Measurements from ENCODE around the gene ACSL1. TPM values are rescaled to one million over a fixed set of nuclear protein-coding genes. Genes with fewer than 3 reads are reported as not detected.

ACSL1 gene
- total and polyA plus RNA-seq, 12 donors = 6.2 to 113 (median 67.7) TPM

DNA sequence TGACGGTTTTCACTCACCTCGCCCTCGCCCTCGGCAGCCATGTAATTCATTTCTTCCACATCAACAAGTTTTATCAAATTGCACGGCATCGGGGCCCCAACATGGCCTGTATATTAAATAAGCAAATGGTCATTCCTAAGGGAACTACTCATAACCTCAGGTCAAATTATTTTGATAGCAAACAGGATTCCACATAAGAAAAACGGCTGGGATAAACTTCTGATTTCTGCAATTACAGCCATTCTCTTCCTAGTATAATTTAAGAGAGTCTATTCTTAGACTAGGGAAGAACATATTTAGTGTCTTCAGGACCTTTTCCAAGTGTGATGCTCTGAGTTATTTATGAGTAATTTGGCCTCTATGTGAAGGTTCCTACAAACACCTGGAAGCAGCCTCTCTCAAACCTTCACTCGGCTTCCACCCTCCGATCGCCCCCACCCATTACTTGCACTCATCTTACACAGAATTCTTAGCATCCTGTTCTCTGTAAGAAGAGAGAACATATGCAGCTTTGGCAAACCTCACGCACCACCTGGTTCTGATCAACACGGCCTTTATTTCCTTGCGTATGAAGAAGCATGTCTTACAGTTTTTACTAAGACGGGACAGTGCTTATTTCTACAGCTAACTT lies 62.5 kb downstream of the ACSL1 start:
- no peaks in the 10 kb centered on the region for H3K4me1 ChIP-seq (replicated peaks in 1 of 2)
- H3K27ac ChIP-seq = peak overlapping the region in 2 of 5 donors; percentile 12 to 20
- no peak overlapping the region for H3K4me3 ChIP-seq
- peaks cover 0 to 50% of the 10 kb centered on the region in 2 donors for H3K36me3 ChIP-seq (replicated peaks in 1 of 2)
- TF ChIP-seq POLR2A (IDR thresholded peaks at IDR 0.05) (no peak), CTCF (IDR thresholded peaks at IDR 0.05) (no peak)
- DNase-seq = no peak
- 85 to 88% (median 86%) methylated on average over 14 of the region's 14 CpGs for WGBS, 4 donors
- intact Hi-C loops (cut with DNase I) = no loop called here
- no peaks in the 10 kb centered on the region for H3K27me3 ChIP-seq
- H3K9me3 ChIP-seq (replicated peaks in 1 of 3) = no peaks in the 10 kb centered on the region

DNA sequence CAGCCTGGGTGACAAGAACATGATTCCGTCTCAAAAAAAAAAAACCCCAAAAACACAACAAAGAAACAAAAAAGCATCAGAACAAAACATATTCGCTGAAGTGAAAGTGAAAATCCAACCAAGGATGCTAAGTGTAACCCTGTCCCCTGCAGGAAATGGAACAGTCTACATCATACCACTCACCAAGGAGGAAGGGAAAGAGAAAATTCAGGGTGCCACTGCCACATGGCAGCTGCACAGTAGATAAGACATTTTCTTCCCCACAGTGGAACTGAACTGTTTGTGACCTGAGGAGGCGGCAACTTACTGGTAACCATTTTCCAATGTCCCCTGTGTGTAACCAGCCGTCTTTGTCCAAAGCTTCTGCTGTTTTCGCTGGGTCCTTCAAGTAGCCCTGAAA lies 63.7 kb downstream of the ACSL1 start:
- H3K4me3 ChIP-seq = no peak overlapping the region
- DNase-seq = no peak
- no peaks in the 10 kb centered on the region for H3K4me1 ChIP-seq (replicated peaks in 1 of 2)
- intact Hi-C loops (cut with DNase I) = no loop called here
- no peaks in the 10 kb centered on the region for H3K9me3 ChIP-seq (replicated peaks in 1 of 3)
- H3K27me3 ChIP-seq = no peaks in the 10 kb centered on the region
- peaks cover 0 to 42% of the 10 kb centered on the region in 2 donors for H3K36me3 ChIP-seq (replicated peaks in 1 of 2)
- 79 to 86% (median 82%) methylated on average over 5 of the region's 5 CpGs for WGBS, 4 donors
- no peak overlapping the region for H3K27ac ChIP-seq
- TF ChIP-seq POLR2A (IDR thresholded peaks at IDR 0.05) (no peak), CTCF (IDR thresholded peaks at IDR 0.05) (no peak)

- Histone ChIP-seq H3K27me3 (no peaks in the 10 kb centered on the region), H3K36me3 (replicated peaks in 1 of 2) (peaks cover 0 to 42% of the 10 kb centered on the region in 2 donors), H3K4me3 (no peak overlapping the region), H3K27ac (no peak overlapping the region), H3K4me1 (replicated peaks in 1 of 2) (peaks cover 0 to 3% of the 10 kb centered on the region in 2 donors), H3K9me3 (replicated peaks in 1 of 3) (no peaks in the 10 kb centered on the region)
- TF ChIP-seq POLR2A (IDR thresholded peaks at IDR 0.05) = no peak
- no peak for TF ChIP-seq CTCF (IDR thresholded peaks at IDR 0.05)
- intact Hi-C loops (cut with DNase I) = no loop called here
- no peak for DNase-seq
- 83 to 97% (median 95%) methylated on average over 5 of the region's 5 CpGs for WGBS, 4 donors
Measured at GRCh38 chr4:184760681-184761080, 65.1 kb downstream of the ACSL1 start.

DNA sequence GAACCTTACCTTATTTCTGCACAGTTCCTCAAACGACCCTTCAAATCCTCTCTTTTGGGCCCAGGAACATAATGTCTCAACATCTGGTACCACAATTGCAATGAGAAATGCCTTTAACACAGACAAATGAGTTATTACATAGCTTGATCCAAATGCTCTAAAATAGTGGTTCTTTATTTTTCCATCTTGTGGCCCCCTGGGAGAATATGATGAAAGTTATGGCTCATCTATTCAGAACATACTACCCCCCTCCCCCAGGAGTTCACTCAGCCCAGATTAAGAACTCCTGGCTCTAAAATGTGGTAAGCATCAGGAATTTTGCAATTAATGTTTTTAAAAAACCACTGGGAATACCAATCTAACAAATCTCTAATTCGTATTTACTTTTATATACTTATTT lies 68.0 kb downstream of the ACSL1 start:
- Histone ChIP-seq H3K4me1 (replicated peaks in 1 of 2) (peaks cover 0 to 6% of the 10 kb centered on the region in 2 donors), H3K36me3 (replicated peaks in 1 of 2) (peaks cover 0 to 32% of the 10 kb centered on the region in 2 donors), H3K27ac (no peak overlapping the region), H3K27me3 (no peaks in the 10 kb centered on the region), H3K9me3 (replicated peaks in 1 of 3) (no peaks in the 10 kb centered on the region), H3K4me3 (no peak overlapping the region)
- WGBS, 4 donors = 33 to 52% (median 37%) methylated on average over 2 of the region's 2 CpGs
- TF ChIP-seq POLR2A (IDR thresholded peaks at IDR 0.05) (no peak), CTCF (IDR thresholded peaks at IDR 0.05) (no peak)
- no peak for DNase-seq
- intact Hi-C loops (cut with DNase I) = no loop called here
